GM21360 (cell line): Measurements from ENCODE around the gene RASAL2.
A peak's percentile ranks its signal among the peaks of the same experiment; 100 is the strongest.

Experiments used
- ATAC-seq: cut with Tn5 transposase; IDR thresholded peaks from one replicate; pipeline ENCODE4 v1.9.1; 2021; ENCODE audit warnings: mild to moderate bottlenecking, moderate library complexity; ENCODE audit not compliant: unreplicated experiment

Gene RASAL2

DNA sequence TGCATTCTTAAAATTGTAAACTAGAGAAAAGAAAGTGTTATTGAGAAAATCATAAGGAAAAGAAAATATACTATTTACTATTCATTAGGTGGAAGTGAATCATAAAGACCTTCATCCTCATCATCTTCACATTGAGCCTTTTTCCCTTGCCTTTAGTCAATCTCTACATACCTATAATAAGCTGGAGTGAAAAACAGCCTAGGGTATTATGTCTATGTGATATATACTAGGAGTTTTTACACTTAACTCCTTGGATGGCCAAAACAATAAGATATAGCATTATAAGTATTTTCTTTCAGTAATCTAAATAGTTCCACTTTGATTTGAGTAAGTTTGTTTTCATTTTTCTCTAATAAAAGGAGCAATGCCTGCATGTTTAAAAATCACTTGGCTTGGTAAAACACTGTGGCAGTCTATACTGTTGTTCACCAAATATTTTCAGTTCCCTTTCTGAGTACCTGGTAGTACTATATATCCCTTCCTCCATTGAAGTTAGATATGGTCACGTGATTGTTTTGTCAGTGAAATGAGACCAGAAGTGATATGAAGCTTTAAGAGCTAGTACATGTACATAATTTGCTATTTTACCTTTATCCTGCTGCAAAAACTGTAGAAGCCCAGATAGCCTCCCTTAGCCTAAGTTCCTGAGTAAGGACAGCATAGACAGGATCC is 324.5 kb downstream of the RASAL2 start:
- peak; percentile 89 for ATAC-seq

DNA sequence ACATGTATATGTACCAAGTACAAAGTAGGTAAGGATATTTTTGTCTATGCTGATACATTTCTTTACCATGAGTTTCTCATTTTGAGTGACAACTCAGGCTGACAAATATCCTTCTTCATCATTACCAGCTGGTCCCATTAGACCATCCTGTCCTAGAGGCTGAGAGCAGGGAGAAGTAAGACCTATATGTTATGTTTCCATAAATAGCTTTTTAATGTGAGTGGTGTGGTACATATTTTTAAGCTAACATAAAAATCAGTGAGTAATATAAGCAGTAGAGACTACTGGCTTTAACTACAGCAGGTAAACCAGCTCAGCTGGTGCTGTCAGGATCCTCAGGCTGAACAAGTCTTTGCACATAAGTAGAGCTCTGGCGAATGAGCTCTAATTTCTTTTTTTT is 340.5 kb downstream of the RASAL2 start:
- ATAC-seq, result no peak

DNA sequence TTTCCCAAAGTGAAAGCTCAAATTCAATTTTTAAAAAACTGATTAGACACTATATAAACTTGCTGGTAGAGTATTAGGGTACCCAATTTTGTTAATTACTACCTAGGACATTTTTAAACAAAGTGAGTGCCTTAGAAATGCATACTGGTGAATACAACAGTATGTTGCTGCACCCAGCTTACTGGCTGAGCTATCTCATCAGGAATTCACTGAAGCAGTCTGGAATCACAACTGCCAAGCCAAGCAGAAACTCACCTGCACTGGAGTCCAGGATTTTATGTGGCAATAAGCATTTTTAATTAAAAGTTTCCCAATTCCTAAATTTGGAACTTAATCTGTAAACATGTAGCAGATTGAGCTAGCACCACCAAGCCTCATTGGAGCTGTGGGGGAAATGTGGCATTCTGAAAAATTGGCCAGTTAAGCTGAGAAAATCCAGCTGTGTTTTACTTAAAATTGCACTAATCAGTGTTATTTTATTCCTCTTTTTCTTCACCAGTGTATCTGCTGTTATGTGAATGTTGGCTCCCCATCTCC is 341.1 kb downstream of the RASAL2 start:
- ATAC-seq, result no peak

DNA sequence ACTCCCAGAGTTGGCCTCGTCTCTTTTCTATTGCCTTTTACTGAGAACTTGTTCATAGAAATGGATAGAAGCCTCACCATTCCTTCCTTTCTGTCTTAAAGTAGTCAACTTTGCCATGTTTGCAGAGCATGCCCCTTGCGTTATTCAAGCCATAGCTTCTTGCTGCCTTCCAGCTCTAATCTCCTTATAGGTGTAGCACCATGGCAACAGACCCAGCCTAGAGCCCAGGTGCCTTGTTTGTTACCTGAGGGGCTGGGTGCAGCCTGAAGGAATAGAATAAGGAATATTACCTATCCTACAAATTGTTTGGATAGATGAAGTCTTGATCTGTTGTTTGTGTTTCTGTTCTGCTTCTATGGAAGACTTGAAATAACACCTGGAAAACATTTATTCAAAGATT is 343.0 kb downstream of the RASAL2 start:
- no peak for ATAC-seq

- no peak for ATAC-seq
Observed at GRCh38 chr1:178438432-178438831, 344.5 kb downstream of the RASAL2 start.

- ATAC-seq, result no peak
Observed at GRCh38 chr1:178442925-178443324, 349.0 kb downstream of the RASAL2 start.

DNA sequence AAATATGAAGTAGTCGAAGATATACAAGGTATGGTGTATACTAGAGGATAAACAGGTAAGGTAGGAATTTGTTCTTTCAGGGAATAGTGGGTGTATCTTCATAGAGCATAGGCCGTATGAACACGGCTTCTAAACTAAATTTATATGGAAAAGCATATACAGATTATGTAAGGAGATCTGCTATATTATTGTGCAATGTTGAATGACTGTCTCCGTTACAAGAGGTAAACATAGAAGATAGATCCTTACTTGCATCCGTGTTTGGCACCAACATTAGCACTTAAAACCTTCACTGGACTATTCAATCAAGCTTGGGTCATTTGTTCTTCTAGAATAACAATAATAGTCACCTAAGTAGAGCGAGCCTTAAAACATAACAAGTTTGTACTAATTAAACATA is 357.0 kb downstream of the RASAL2 start:
- ATAC-seq, result no peak

DNA sequence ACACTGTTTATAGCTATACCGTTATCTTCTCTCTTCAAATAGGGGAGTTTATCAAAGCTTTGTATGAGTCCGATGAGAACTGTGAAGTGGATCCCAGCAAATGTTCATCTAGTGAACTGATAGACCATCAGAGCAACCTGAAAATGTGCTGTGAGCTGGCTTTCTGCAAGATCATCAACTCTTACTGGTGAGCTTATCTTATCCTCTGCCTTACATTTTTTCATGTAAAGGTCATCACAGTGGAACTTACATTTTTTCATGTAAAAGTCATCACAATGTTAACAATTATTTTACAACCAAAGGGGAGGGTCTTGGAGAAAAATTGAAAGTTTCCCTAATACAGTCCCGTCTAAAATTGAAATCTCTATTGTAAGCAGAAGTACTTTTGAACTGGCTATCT is 357.6 kb downstream of the RASAL2 start:
- no peak for ATAC-seq

- ATAC-seq, result no peak
Observed at GRCh38 chr1:178452013-178452412, 358.1 kb downstream of the RASAL2 start.

- no peak for ATAC-seq
Observed at GRCh38 chr1:178456472-178456871, 362.6 kb downstream of the RASAL2 start.

DNA sequence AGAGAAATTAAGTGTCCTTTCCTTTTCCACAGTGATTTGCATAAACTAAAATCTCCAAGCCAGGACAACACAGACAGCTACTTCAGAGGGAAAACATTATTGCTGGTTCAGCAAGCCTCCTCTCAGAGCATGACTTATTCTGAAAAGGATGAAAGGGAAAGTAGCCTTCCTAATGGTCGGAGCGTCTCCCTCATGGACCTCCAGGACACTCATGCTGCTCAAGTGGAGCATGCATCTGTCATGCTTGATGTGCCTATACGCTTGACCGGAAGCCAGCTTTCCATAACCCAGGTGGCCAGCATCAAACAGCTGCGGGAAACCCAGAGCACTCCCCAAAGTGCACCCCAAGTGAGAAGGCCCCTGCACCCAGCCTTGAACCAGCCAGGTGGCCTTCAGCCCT is 363.7 kb downstream of the RASAL2 start:
- ATAC-seq, result no peak

DNA sequence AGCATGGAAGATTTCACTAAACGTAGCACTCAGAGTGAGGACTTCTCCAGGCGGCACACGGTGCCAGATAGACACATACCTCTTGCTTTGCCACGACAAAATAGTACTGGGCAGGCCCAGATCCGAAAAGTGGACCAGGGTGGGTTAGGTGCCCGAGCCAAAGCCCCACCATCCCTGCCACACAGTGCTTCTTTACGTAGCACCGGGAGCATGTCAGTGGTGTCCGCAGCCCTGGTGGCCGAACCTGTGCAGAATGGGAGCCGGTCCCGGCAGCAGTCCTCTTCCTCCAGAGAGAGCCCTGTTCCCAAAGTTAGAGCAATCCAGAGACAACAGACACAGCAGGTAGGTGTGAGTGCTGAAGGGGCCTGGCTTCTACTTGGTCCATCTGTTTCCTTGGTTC is 364.3 kb downstream of the RASAL2 start:
- ATAC-seq, result no peak

DNA sequence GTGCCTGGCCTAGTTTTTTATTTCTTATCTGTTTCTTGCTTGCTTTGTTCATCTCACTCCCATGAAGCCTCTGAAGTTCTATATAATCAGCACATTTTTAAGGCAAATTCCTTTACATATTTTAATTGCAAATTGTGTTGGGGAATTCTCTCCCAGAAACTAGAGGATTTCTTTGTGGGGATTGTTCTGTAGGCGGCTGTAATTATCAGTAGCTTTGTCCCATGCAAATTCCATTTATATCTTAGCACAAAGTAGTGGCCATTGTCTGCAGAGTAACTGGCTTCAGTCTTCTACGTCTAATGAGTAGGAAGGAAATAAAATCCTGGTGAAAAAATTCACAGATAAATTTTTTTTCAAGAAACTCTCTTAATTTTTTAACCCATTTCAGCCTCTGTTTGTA is 367.2 kb downstream of the RASAL2 start:
- ATAC-seq, result no peak

DNA sequence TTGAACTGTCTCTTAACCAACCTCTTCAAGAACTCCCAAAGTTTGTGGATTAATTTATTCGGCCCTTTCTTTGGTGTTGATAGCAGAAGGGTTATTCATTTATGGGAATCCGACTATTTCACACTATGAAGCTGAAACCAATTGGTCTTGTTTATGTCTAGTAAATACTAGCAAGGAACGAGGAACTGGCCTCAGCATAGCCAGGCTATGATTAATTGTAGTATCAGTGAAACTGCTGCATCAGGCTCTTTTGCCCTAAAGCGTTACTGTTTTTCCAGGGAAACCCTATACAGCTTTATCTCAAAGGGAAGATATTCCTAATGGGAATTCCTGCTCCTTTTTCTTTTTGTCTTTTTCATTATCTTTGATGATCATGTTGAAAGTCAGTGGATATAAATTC is 367.8 kb downstream of the RASAL2 start:
- ATAC-seq, result no peak

GRCh38 chr1:178464141-178464540 is 370.2 kb downstream of the RASAL2 start:
- no peak for ATAC-seq

DNA sequence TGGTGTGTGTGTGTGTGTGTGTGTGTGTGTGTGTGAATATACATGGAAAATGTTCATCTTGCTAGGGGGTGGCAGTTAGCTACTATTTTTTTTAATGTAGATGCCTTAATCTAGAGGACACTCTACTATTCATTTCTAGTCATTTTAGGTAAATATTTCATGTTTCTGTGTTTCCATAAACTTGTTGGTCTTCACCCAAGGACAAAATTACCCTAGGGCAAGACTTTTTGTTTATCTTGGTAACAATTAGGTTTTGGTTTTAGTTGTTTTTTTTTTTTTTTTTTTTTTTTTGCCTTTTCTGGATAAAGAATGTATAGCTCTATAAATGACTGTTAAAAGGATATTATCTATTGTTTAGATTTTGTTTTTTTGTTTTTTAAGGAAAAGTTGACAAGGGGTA is 370.7 kb downstream of the RASAL2 start:
- no peak for ATAC-seq

DNA sequence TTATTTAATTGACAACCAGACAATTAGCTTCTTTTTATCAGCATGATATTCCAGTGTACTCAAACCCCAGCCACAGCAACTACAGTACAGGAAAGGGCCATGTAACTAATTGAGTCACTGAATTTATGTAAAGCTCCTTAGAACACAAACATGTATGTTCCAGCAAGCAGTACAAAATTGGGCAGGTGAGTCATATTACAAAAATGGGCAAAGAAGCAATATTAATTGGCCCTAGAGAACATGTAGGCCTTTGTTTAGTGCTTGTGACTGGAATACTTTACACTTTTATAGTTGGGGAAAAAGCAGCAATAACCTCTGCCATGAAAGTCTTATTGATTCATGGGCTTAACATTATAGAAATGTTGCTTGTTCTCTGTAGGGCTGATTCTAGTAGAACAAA is 371.1 kb downstream of the RASAL2 start:
- no peak for ATAC-seq

DNA sequence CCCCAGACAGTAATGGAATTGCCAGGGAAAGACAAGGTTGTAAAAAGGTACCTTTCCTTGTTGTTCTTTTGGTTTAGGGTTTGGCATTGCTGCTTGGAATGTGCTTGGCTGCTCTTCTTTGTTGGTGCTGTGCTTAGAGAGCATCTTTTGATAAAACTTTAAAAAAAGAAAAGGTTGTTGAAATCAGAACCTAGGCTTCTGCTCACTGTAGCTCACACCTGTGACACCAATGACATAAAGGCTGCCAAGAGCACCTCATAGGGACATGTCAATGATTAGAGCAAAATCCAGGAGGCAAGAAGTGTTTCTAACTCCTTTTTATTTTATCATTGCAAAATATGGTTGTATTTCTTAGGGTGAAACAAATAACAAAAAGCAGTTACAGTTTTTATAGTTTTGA is 373.9 kb downstream of the RASAL2 start:
- ATAC-seq, result no peak

- ATAC-seq, result no peak
Observed at GRCh38 chr1:178470411-178470960, 376.6 kb downstream of the RASAL2 start.

- no peak for ATAC-seq
Observed at GRCh38 chr1:178472531-178472930, 378.6 kb downstream of the RASAL2 start.

GRCh38 chr1:178477373-178477772 is 383.5 kb downstream of the RASAL2 start:
- no peak for ATAC-seq

DNA sequence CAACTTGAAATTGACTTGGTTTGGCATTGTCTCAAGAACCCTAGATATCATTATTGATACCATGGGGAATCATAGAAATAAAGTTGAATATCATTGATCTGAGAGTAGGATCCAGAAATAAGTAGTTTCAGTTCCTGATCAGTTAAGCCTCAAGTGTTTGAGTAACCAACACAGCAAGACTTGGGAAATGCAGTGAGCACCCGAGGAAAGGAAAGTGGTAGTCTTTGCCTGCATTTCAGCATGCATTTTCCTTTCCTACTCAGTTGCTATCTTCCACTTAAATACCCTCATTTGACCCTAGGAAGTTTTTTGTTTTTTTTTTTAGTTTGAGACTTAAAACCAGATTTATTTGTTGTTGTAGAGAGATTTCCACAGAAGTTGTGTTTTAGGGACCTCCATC is 383.9 kb downstream of the RASAL2 start:
- no peak for ATAC-seq
